Measurements from ENCODE around the gene DLG2.
"Not testable (repeated sequence)": the region's sequence is repeated elsewhere in the genome, so short reads cannot be mapped to it uniquely, and the experiment has no call there.

The DLG2 gene

DNA sequence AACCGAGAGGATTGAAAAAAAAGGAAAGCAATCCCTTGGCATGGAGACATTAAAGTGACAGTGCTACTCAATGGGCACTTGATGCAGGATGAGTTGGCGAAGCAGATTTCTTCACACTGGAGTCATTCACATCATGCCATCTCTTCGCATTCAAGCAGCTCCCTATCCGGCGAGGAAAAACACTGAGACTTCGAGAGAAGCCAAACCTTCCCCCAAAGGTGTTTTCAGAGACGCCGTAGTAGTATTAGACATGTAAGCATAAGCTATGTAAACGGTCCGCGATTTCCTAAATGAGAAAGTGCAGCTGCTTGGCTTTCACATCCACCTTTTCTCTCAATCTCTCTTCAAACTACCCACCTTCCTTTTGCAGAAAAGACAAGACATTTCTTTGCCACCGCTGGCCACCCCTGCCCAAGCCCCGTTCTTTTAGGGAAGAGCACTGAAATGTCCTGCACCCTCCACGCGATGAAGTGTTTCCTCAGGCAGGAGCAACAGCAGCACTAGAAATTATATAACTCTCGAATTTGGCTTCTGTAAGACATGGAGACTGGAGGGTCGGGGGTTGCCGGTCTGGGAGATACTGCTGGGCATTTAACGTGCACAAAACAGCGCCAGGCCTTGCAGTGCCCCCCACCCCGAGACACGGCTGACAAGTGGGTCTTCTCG, at the start of gene DLG2:
Gene DLG2 (minus strand): TSS at position 13 of the 666 bp plus-strand sequence.
- no peak for DNase-seq

DNA sequence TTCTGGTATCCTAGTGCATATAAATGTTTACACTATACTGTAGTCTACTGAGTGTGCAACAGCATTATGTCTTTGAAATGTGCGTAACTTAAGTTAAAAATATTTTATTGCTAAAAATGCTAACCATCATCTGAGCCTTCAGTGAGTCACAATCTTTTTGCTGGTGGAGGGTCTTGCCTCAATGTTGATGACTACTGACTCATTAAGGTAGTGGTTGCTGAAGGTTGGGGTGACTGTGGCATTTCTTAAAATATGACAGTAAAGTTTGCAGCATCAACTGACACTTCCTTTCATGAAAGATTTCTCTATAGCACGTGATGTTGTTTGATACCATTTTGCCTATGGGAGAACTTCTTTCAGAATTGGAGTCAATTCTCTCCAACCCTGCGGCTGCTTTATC, 46.2 kb upstream of the DLG2 start:
- DNase-seq: no peak

DNA sequence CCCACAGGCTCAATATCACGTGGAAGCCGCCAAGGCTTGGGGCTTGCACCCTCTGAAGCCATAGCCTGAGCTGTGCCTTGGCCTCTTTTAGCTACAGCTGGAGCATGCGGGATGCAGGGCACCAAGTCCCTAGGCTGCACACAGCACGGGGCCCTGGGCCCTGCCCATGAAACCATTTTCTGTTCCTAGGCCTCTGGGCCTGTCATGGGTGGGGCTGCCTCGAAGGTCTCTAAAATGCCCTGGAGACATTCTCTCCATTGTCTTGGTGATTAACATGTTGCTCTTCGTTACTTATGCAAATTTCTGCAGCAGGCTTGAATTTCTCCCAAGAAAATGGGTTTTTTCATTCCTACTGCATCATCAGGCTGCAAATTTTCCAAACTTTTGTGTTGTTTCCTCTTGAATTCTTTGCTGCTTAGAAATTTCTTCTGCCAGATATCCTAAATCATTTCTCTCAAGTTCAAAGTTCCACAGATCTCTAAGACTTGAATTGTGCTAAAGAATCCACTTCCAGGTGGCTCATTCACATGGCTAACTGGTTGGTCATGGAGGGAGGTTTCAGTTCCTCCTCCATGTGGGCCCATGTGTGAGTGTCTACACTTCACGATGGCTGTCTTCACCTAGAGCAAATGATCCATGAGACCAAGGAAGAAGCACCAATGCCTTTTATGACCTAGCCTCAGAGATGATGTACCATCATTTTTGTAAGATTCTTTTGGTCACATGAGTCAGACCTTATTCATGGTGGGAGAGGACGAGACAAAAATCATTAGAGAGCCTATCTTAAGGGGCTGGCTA, 45.2 kb upstream of the DLG2 start:
- no peak for DNase-seq

DNA sequence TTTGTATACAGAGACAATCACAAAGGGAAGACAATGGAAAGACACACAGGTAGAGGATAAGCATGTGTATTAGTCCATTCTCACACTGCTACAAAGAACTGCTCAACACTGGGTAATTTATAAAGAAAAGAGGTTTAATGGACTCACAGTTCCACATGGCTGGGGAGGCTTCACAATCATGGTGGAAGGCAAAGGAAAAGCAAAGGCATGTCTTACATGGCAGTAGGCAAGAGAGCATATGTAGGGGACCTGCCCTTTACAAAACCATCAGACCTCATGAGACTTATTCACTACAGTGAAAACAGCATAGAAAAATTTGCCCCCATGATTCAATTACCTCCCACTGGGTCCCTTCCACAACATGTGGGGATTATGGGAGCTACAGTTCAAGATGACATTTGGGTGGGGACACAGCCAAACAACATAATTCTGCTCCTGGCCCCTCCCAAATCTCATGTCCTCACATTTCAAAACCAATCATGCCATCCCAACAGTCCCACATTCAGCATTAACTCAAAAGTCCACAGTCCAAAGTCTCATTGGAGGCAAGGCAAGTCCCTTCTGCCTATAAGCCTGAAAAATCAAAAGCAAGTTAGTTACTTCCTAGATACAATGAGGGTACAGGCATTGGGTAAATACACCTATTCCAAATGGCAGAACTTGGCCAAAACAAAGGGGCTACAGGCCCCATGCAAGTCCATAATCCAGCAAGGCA, 44.0 kb upstream of the DLG2 start:
- DNase-seq: not testable (repeated sequence)

DNA sequence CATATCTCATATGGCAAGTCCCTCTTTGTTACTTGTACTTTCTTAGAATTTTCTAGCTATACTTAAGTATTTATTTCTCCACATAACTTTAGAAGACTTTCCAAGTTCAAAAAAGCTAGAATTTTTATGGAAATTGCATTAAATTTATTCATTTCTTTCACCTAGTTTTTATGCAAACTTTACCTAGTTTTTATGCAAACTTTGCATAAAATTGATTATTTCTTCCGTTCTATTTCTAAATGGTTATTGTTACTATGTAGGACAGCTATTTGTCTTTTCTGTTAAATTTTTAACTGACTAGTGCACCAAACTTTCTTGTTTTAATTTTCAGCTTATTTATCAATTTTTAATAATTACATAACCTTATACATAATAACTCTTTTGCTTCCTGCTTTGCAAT, 41.0 kb upstream of the DLG2 start:
- DNase-seq: no peak

DNA sequence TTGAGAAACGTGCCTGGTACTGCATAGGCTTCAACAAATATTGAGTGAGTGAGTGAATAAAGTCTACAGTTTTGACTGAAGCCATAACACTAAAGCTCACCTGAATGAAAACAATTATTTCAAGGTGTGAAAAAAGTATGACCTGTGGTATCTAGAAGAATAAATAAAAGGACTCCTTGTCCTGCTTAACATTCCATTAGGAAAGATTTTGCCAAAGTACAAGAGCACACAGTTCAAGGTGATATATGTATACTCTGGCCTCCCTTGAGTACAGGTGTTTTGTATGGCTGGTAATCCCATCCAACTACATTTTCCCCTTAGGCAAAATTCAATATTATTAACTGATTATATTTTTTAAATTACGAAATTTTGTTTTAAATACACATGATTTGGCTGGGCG, 39.5 kb upstream of the DLG2 start:
- DNase-seq: no peak

DNA sequence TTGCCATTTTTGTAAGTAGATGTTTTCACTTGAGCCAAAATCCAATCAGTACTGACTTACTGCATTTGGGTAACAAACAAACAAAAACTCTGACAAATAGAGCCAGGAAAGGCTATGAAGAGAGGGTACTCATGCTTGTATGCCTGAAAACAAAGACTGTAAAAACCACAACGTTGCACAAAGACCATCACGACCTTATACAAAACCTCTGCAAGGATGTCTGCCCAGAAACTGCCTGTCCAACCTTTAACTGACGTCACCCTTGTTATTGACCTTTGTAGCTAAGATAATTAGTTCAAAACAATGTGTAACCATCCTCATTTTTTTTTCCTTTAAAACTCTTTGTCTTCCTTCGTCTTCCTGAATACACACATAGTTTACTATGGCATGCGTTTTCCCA, 38.6 kb upstream of the DLG2 start:
- DNase-seq: no peak

DNA sequence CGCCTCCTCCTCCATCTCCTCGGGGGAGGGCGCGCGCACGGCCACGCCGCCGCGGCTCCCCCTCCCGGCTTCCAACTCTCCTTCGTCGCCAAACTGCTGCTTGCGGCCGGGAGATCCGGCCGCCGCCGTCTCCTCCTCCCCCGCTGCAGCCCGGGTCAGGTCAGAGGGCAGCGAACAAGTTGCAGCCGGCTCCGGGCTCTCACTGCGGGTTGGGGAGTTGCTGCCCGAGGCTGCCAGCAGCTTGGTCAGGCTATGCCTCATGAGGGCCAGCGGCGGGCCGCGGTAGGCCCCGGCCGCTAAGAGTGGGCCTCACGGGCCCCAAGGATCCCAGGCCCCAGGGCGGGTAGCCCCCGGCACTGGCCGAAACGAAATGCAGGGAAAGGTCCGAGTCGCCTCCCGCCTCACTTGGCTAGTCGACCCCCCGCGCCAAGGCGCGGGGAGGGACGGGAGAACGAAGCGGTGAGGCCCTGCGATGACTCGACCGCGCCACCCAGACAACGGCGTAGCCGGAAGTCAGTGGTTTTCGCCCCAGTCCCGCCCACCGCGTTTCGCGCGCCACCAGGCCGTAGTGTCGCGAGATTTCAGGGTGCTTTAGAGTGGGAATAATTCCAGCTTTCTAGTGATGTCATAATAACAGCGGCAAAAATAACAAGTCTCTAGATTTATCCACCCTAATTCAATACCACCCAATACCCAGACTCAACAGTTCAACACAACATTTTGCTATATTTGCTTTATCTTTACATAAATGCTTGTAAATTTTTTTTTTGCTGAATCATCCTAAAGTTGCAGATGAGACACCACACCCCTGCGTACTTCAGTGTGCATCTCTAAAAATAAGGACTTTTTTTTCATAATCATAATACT, 37.7 kb upstream of the DLG2 start, which contains the start of gene CREBZF:
Gene CREBZF (minus strand): TSS at position 515 of the 867 bp plus-strand sequence. CDS start 254 bp downstream, at position 261.
- peak; percentile 79 for DNase-seq

DNA sequence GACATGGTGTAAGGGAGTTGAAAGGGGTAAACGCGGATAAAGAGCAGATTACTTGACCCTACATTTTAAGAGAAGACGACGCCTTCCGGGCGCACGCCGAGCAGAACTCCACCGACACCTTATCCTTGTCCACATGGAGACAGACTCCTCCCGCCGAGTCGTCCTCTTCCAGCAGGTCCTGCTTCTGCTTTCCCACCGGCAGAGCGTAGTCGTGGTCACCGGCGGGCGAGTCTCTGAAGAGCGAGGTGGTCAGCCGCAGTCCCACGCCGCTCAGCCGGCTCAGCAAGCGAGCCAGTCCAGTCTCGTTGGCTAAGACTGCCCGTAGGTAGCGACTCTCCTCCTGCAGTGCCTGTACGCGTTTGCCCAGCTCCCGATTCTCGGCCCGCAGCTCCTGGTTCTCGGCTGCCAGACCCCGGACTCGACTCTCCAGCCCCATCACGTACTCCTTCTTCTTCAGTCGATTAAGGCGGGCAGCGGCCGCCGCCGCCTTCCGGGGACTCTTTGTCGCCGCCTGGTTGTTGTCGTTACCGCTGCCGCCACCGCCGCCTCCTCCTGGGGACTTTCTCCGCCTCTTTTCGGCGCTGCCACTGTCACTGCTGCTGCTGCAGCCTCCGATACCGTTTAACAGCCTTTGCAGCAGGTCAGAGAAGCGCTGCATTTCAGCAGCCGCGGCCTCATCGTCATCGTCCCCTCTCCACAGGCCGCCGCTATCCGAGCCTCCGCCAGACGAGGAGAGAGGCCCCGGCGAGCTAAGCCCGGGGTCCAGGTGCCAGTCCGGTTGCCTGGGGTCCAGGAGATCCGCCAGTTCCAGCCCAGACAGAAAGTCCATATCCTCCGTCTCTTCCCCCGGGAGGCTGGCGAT, 36.8 kb upstream of the DLG2 start:
- DNase-seq: no peak

DNA sequence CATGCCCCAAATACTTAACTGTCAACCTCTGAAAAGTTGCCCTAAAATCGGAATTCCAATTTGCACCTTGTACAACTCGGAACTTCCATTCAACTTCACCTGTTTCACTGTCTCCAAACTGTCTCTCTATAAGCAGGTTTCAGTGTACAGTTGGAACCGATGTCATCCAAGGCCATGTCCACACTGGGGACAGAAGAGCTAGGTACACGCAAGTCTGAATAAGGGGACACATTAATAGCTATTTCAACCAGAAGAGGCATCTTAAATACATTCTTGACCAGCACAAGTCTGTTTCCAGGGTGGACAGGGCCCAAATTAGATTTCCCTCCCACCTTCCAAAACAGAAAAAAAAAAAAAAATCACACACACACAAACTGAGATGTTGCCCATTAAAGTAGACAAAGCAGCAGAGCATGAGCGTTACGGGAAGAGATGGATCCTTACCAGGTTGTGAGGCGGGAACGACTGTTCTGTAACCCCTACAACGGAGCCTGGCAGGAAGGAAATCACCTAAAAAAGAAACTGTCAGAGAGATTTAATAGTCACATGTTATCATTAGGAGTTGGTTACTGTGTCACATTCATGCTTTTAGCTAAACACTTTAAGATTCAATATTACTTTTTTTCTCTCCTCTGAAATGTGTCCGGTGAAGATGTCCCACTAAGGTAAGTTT, 36.1 kb upstream of the DLG2 start:
- DNase-seq: no peak

DNA sequence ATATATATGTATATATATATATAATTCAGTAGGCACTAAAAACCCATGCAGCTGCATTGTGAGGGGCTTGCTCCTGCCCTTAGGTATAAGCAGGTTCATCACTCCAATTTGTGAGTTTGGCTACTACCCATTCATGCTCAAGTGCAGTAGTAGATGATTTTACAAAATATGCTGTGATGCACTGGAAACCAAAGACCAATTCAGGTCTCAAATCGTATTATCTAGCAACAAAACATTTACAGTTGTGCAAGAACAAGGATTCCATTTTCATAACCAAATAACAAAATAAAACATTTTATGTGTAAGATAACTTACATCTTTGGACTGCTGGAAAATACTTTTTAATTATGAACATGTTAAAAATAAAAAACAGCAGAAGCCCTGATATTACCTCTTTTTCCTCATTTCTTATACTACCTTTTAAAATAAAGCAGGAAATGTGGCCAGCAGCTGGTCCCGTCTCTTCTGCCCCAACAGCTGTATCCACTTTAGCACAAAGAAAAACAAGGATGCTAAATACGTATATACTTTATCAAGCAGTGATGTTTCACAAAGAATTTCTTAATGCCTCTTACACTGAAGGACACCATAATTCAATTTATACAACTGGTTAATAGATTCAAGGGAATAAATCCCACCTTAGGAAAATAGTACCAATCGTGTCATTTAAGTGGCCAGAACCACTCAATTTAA, 35.0 kb upstream of the DLG2 start:
- DNase-seq: no peak

DNA sequence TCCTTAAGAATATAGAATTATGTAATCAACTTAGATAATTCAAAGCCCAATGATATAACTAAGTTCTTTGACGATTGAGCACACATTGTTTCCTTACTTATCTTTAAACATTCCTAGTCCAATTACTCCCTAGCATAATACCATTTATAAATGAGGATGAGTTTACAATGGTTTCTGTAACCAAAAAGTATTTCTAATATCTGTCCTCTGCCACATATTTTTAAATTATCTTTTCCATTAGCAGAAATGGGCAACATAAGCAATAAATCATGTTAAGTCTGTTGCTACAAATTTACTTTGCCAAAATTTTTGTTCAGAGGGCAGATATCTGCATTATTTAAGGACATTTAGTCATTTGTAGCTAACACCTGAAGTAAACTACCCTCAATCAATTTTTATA, 31.0 kb upstream of the DLG2 start:
- DNase-seq: no peak

DNA sequence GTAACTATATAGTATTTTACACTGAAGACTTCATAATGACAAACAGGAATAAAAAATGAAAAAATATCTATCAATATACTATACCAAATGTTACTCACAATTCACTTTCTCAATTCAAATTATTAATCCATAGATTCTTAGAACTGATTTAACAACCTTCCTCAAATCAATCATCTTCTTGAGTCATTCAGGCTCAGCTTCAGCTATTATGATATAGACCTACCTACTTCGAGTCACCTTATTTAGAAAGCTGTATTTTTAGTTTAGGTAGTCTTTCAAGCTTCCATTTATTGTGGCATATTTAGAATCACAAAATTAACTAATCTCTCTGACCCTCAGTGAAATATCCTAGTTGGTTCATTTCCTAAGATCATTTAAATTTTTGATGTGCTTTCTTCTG, 29.6 kb upstream of the DLG2 start:
- DNase-seq: no peak

DNA sequence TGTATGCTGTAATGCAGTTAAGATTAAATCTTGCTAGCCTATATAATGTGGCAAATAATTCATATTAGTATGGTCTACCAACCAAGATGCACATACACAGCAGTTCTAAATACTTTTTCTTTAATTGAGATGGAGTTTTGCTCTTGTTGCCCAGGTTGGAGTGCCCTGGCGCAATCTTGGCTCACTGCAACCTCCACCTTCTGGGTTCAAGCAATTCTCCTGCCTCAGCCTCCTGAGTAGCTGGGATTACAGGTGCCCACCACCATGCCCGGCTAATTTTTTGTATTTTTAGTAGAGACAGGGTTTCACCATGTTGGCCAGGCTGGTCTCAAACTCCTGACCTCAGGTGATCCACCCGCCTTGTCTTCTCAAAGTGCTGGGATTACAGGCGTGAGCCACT, 27.2 kb upstream of the DLG2 start:
- DNase-seq: not testable (repeated sequence)

DNA sequence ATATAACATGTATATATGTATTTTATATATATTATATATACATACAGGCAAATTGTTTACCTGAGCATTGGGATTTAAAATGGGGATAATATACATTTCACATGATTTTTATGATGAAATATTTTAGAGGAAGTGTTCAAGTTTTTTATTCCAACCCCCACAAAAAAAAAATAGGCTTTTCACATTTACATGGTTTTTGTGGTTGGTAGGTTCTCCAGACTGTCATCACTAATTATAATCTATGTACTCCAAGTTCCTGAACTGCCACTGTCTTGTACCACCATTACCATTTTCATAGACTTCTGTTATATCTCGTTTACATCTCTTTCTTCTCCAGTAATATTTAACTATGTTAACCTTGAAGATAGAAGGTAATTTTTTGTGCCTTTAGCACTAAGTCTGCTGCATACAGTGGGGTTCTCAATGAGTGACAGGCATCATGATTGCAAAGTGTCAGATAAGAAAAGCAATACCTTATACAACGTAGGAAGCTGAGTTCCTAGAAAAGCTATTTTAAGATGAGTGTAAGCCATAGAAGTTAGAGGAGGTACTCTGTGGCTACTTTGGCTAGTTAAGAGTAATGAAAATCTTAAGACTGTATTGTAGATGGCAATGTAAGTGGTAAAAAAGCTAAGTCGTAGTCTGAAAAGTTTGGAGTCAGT, 25.8 kb upstream of the DLG2 start:
- no peak for DNase-seq

DNA sequence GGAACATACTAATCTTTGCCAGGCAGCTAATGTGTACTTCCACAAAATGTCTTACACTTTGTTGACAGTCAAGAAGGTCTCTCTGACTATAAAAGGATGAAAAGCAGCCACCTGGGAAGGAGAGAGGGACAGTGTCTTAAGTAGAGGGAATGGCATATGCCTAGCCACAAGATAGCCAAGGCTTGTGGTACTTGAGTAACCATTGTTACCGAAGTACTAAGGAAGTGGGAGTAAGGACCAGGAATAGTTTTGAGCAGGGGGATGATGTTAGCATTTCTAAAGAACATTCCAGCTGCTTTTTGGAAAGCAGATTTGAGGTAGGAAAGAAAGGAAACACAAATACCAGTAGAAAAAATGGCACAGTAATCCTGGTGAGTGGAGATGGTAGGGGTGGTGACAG, 24.0 kb upstream of the DLG2 start:
- no peak for DNase-seq

DNA sequence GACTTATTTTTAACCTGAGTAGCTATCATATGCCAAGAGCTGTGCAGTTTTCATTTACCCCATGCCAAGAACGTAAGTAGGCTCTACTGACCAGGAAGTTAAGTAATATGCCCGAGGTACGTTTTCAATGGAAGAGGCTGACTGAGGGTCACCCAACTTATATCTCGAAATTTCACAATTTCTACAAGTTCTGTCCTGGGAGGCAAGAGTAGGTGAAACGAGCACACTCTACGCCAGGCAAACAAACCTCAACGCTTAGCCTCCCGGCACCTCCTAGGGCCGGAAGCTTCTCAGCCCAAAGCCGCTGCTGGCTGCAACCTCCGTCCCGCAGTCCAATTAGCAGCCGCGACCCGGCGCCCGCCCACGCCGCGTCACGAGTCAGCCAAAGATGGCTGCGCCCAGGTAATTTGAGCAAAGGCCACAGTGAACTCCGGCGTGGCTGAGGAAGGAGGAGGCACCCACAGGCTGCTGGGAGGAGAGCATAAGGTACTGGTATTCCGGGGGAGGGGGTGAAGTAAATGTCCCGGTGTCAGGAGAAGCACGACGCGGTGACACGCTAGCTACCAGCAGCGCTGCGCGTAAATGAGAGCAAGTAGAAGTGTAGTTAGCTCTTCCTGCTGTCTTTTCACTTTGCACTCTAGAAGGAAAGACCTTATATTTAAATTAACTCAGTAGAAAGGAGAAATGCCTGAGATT, 20.6 kb upstream of the DLG2 start, which contains the start of gene TMEM126A:
Gene TMEM126A (plus strand): TSS at position 364 of the 696 bp plus-strand sequence. CDS start 2,289 bp downstream, outside the sequence.
- peak; percentile 89 for DNase-seq

DNA sequence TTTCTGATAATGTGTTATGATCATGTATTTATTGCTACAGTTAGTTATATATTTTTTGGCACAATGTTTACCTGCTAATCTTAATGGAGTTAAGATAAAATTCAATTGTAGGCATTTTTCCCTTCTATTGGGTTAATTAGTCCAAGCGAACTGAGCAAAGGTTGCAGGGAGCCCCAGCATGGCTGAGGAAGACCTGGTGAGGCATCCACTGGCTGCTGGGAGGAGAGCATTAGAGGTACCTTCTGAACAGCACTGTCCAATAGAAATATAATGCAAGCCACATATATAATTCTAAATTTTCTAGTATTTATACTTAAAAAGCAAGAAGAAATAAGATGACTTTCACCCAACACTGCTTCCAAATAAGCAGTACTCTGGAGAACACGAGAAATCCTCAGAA, 19.9 kb upstream of the DLG2 start:
- DNase-seq: no peak

DNA sequence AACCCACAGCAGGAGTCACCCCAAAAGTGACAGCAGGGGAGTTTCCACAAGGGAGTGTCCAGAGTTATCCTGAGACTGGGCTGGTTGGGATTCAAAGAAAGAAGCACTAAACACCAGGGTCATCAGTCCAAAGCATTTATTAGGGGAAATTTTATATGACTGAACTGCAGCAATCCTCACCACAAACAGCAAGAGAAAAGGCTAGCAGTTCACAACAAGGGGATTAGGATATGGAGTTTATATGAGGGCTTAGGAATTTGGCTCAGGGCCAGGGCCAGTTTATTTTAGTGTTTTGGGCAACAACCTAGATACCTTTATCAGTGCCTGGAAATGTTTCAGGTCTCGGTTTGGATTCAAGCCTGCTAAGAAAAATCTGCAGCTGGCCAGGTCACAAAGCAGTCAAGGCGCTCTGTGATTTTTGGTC, 16.1 kb upstream of the DLG2 start:
- no peak for DNase-seq

Data from SHP77 treated with DMSO at 0.1 percent for 48 hours (cell line).